Natural killer cell (primary cell): Measurements from ENCODE around the gene TMC5. TPM values are rescaled to one million over a fixed set of nuclear protein-coding genes. Genes with fewer than 3 reads are reported as not detected.

Experiments used
- ATAC-seq, 3 donors: fragments of 150-1000 bp in 2 of 3; fragments of 200-7000 bp in 1 of 3; cut with Tn5 transposase; 1 replicate in 1 of 3; 2 replicates in 2 of 3; pipeline ENCODE4 v1.10.0; 2021; ENCODE audit warnings: mild to moderate bottlenecking in 2 of 3, moderate library complexity in 2 of 3
- DNase-seq, 2 donors: peaks; one replicate each; pipeline versions ENCODE4 v3.0.0 to v3.0.0-alpha.2; 2013 to 2021; ENCODE audit warnings: mixed read lengths in 1 of 2
- H3K27ac ChIP-seq: one replicate; pipeline ENCODE4 v1.5.1; 2013; ENCODE audit warnings: mild to moderate bottlenecking, low read length
- H3K27me3 ChIP-seq: one replicate; pipeline ENCODE4 v1.6.1; 2013; ENCODE audit warnings: low read length; ENCODE audit not compliant: control insufficient read depth, insufficient read depth
- H3K36me3 ChIP-seq: one replicate; pipeline ENCODE4 v1.6.1; 2013; ENCODE audit warnings: low read length; ENCODE audit not compliant: control insufficient read depth, insufficient read depth
- H3K4me1 ChIP-seq: one replicate; pipeline ENCODE4 v1.6.1; 2013; ENCODE audit warnings: low read length; ENCODE audit not compliant: control insufficient read depth, insufficient read depth
- H3K4me3 ChIP-seq: one replicate; pipeline ENCODE4 v1.5.1; 2013; ENCODE audit warnings: low read length
- H3K9me3 ChIP-seq: one replicate; pipeline ENCODE4 v1.6.1; 2013; ENCODE audit warnings: low read length; ENCODE audit not compliant: control insufficient read depth, insufficient read depth
- H3K27ac Mint-ChIP-seq, 2 donors: one replicate each; pipeline ENCODE4 v1.8.0; 2022; ENCODE audit warnings: mild to moderate bottlenecking in 2 of 2, mixed read lengths in 2 of 2, moderate library complexity in 1 of 2
- H3K27me3 Mint-ChIP-seq, 2 donors: one replicate each; pipeline ENCODE4 v1.8.0; 2022; ENCODE audit warnings: low read depth in 2 of 2, mixed read lengths in 2 of 2
- H3K36me3 Mint-ChIP-seq: one replicate; pipeline ENCODE4 v1.8.0; 2022; ENCODE audit warnings: mixed read lengths
- H3K4me1 Mint-ChIP-seq, 2 donors: one replicate each; pipeline ENCODE4 v1.8.0; 2022; ENCODE audit warnings: mixed read lengths in 2 of 2
- H3K4me3 Mint-ChIP-seq: one replicate; pipeline ENCODE4 v1.8.0; 2022; ENCODE audit warnings: mild to moderate bottlenecking, moderate library complexity, mixed read lengths
- H3K9me3 Mint-ChIP-seq, 2 donors: one replicate each; pipeline ENCODE4 v1.8.0; 2022; ENCODE audit warnings: mixed read lengths in 2 of 2
- WGBS: methylation state at CpG from one replicate; pipeline ENCODE4 v1.1.7; 2013; ENCODE audit warnings: missing lambda C conversion rate; ENCODE audit not compliant: insufficient coverage; 5-methylcytosine and 5-hydroxymethylcytosine counted together
- intact Hi-C: fragments of 100-400 bp; cut with micrococcal nuclease; formaldehyde crosslinking; loops from one replicate; pipeline ENCODE4 v1.14.2; 2022
- total RNA-seq, 4 donors: library from RNA; stranded (reverse); fragments of 120-200 nt in 1 of 4; gene quantifications; one replicate each; pipeline versions ENCODE4 v1.2.3 to v1.2.4, GENCODE V29; 2013 to 2022
- TF ChIP-seq, protein P1 (sequence below): fragments of 200-600 bp; IDR thresholded peaks from one replicate; pipeline ENCODE4 v1.8.0; 2022; ENCODE audit warnings: antibody characterized with exemption

The TMC5 gene
- total RNA-seq, 3 donors from 2014 or later (not counting 1 experiment from before 2014, with no cell fraction given) = not detected

DNA sequence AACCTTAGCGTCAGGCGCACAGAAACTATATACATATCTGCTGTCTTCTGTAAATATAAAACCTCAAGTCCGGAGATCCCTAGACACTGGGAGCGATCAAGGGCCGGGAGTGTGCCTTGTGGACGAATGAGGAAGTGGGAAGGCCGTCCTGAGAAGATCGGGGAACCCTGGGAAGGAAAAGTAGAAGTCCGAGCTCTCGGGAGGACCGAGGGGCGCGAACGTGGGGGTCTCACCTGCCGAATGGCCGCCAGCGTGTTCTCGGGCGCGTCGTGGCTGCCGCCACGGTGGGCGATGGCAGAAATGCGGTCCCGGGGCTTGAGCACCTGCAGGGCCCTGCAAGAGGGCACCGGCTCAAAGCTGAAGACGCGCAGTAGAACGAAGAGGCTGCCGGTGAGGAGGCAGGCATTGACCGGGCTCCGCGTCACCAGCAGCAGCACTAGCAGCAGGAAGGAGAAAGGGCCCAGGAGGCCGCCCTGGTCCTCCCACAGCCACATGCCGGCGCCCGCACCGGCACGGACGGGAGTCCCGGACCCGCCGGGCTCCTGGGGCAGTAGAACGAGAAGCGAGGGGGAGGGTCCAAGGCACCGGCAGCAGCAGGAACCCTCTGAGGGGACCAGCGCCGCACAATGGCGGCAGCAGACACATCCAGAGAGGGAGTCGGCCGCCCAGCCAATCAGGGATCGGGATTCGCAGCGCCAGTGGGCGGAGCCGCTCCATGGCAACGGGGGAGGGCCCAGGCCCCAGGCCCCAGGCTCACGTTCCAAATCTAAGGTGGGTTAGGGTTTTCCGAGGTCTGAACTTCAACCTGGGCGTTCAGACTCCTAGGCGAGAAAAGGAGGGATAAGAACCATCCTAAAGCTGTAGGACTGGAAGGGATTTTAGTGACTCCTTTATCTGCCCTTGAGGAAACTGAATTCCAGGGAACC, 104.1 kb downstream of the TMC5 start, which contains the start of gene GDE1:
GDE1 (minus strand) TSS at position 628 of the 926 bp plus-strand sequence; CDS start at position 494, 134 bp downstream.
- peaks cover 64 to 72% of the 10 kb centered on the region in 2 donors for H3K4me1 Mint-ChIP-seq
- H3K36me3 ChIP-seq = peaks cover 3% of the 10 kb centered on the region
- no peaks in the 10 kb centered on the region for H3K9me3 Mint-ChIP-seq
- ATAC-seq (peak; percentile 73 to 85 (median 76)), DNase-seq (peak; percentile 84 to 94)
- H3K4me3 ChIP-seq = peak within 1 kb of the TSS; percentile 79
- TF ChIP-seq, protein P1, sequence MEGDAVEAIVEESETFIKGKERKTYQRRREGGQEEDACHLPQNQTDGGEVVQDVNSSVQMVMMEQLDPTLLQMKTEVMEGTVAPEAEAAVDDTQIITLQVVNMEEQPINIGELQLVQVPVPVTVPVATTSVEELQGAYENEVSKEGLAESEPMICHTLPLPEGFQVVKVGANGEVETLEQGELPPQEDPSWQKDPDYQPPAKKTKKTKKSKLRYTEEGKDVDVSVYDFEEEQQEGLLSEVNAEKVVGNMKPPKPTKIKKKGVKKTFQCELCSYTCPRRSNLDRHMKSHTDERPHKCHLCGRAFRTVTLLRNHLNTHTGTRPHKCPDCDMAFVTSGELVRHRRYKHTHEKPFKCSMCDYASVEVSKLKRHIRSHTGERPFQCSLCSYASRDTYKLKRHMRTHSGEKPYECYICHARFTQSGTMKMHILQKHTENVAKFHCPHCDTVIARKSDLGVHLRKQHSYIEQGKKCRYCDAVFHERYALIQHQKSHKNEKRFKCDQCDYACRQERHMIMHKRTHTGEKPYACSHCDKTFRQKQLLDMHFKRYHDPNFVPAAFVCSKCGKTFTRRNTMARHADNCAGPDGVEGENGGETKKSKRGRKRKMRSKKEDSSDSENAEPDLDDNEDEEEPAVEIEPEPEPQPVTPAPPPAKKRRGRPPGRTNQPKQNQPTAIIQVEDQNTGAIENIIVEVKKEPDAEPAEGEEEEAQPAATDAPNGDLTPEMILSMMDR = no peak
- peak within 1 kb of the TSS; percentile 92 to 94 for H3K27ac Mint-ChIP-seq
- under 1% methylated on average over 62 of the region's 62 CpGs for WGBS
- intact Hi-C loops = loop anchor here (2.0 kb wide), 1 partner anchor 19 kb away; no protein-coding TSS in a partner anchor
- H3K27ac ChIP-seq = peak within 1 kb of the TSS; percentile 77
- no peaks in the 10 kb centered on the region for H3K27me3 ChIP-seq
- peaks cover 33% of the 10 kb centered on the region for H3K4me1 ChIP-seq
- H3K4me3 Mint-ChIP-seq = peak within 1 kb of the TSS; percentile 98
- H3K36me3 Mint-ChIP-seq = peaks cover 6% of the 10 kb centered on the region
- H3K9me3 ChIP-seq = no peaks in the 10 kb centered on the region
- H3K27me3 Mint-ChIP-seq = no peaks in the 10 kb centered on the region

DNA sequence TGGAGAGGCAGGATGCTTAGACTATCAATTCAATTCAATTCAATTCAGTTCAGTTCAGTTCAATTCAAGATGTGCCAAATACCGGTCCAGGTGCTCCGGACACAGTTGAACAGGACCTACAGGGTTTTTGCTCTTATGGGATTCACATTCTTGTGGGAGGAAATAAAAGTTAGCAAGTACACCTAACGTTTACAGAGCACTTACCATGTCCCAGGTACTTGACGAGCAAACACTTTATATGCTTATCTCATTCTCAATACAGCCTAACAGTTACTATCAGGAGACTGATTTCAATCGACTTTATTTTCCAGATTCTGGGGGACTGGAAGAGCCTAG, 104.7 kb downstream of the TMC5 start:
- H3K27me3 ChIP-seq = no peaks in the 10 kb centered on the region
- H3K36me3 ChIP-seq = no peaks in the 10 kb centered on the region
- TF ChIP-seq, protein P1 = no peak
- H3K9me3 Mint-ChIP-seq = no peaks in the 10 kb centered on the region
- H3K27me3 Mint-ChIP-seq = no peaks in the 10 kb centered on the region
- peak overlapping the region; percentile 92 to 94 for H3K27ac Mint-ChIP-seq
- H3K9me3 ChIP-seq = no peaks in the 10 kb centered on the region
- intact Hi-C loops = no loop called here
- DNase-seq (no peak), ATAC-seq (no peak)
- WGBS = 47% methylated on average over 4 of the region's 5 CpGs
- H3K36me3 Mint-ChIP-seq = peaks cover 6% of the 10 kb centered on the region
- H3K4me1 ChIP-seq = peaks cover 33% of the 10 kb centered on the region
- H3K4me3 ChIP-seq = no peak overlapping the region
- H3K27ac ChIP-seq = peak overlapping the region; percentile 77
- peak overlapping the region; percentile 98 for H3K4me3 Mint-ChIP-seq
- peaks cover 57 to 66% of the 10 kb centered on the region in 2 donors for H3K4me1 Mint-ChIP-seq

DNA sequence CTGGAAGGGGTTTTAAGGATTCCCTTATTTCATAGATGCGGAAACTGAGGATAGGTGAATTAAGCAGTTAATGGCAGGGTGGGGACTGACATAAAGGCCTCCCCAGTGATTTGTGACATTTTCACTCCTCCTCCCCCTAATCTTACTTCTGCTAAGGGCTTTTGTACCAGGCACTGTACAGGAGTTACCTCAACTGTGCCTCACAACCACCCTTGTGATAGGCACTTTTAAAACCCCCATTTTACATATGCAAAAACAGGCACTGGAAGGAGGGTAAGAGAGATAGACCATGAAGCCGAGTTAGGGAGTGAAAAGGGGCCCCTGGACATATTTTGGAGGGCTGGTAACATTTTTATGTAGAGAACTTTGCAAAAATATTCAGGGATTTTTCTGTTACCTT, 105.1 kb downstream of the TMC5 start:
- Mint-ChIP-seq H3K27me3 (no peaks in the 10 kb centered on the region), H3K4me3 (peak overlapping the region; percentile 98), H3K4me1 (peaks cover 53 to 62% of the 10 kb centered on the region in 2 donors), H3K27ac (peak overlapping the region; percentile 92 to 94), H3K36me3 (peaks cover 6% of the 10 kb centered on the region), H3K9me3 (no peaks in the 10 kb centered on the region)
- TF ChIP-seq, protein P1 = no peak
- DNase-seq (peak in 1 of 2 donors; percentile 11), ATAC-seq (no peak)
- Histone ChIP-seq H3K9me3 (no peaks in the 10 kb centered on the region), H3K4me1 (peaks cover 33% of the 10 kb centered on the region), H3K27ac (no peak overlapping the region), H3K36me3 (no peaks in the 10 kb centered on the region), H3K27me3 (no peaks in the 10 kb centered on the region), H3K4me3 (no peak overlapping the region)
- WGBS = 95% methylated on average over 2 of the region's 2 CpGs
- intact Hi-C loops = loop anchor here (1.0 kb wide), 1 partner anchor 33 kb away; the partner anchor contains the start of gene VPS35L
